Sigmoid colon (tissue), 7 donors: ENCODE results near the gene FCN3. TPM values are rescaled to one million over a fixed set of nuclear protein-coding genes. Genes with fewer than 3 reads are reported as not detected.

Experiments
- DNase-seq: peaks from one replicate; pipeline ENCODE4 v3.0.0-alpha.2; 2019
- H3K27ac ChIP-seq, 4 donors: fragments of 200-600 bp; sonication (generic); one replicate each; pipeline ENCODE4 v1.5.1; 2016 to 2019; ENCODE audit warnings: mild to moderate bottlenecking in 1 of 4
- H3K27me3 ChIP-seq, 3 donors: fragments of 200-600 bp; sonication (generic); one replicate each; pipeline ENCODE4 v1.5.1; 2019; ENCODE audit warnings: mild to moderate bottlenecking in 1 of 3
- H3K36me3 ChIP-seq, 4 donors: fragments of 200-600 bp; sonication (generic); one replicate each; pipeline ENCODE4 v1.5.1; 2016 to 2019
- H3K4me1 ChIP-seq, 4 donors: fragments of 200-600 bp; sonication (generic); one replicate each; pipeline ENCODE4 v1.5.1; 2017 to 2019
- H3K4me3 ChIP-seq, 4 donors: fragments of 200-600 bp; sonication (generic); one replicate each; pipeline ENCODE4 v1.5.1; 2017 to 2019; ENCODE audit warnings: mild to moderate bottlenecking in 2 of 4, moderate library complexity in 1 of 4
- H3K9me3 ChIP-seq, 4 donors: fragments of 200-600 bp in 3 of 4; sonication (generic) in 3 of 4; one replicate each; pipeline versions ENCODE4 v1.5.1 to v1.6.1; 2013 to 2019
- CTCF ChIP-seq, 4 experiments: fragments of 450-650 bp in 3 of 4; fragments of 200-600 bp in 1 of 4; IDR thresholded peaks; one replicate each; pipeline ENCODE4 v1.5.1; 2016 to 2019; ENCODE audit warnings: antibody characterized with exemption in 4 of 4, mild to moderate bottlenecking in 3 of 4, moderate library complexity in 2 of 4
- EP300 ChIP-seq, 4 donors: sonication (generic); formaldehyde crosslinking; IDR thresholded peaks; one replicate each; pipeline ENCODE4 v1.6.1; 2017; ENCODE audit warnings: antibody characterized with exemption in 4 of 4
- POLR2A ChIP-seq, 2 donors: fragments of 450-650 bp; IDR thresholded peaks; one replicate each; pipeline ENCODE4 v1.6.1; 2016; ENCODE audit warnings: antibody characterized with exemption in 2 of 2, mild to moderate bottlenecking in 2 of 2, moderate library complexity in 2 of 2
- POLR2AphosphoS5 ChIP-seq, 4 donors: sonication (generic); formaldehyde crosslinking; IDR thresholded peaks; one replicate each; pipeline ENCODE4 v1.6.1; 2017; ENCODE audit warnings: antibody characterized with exemption in 4 of 4
- WGBS, 2 donors: extraction: QIAGEN DNeasy Blood & Tissue Kit; methylation state at CpG; one replicate each; pipeline ENCODE4 v1.1.7; 2013; 5-methylcytosine and 5-hydroxymethylcytosine counted together
- intact Hi-C: fragments of 100-400 bp; cut with DNase I; formaldehyde crosslinking; loops from one replicate; pipeline ENCODE4 v1.15.1; 2023
- polyA plus RNA-seq, 3 donors: library from polyadenylated mRNA; stranded (reverse); fragments of 200-250 nt; gene quantifications; one replicate each; pipeline ENCODE4 v1.2.3, GENCODE V29; 2013
- total RNA-seq, 4 donors: library from RNA; depleted of rRNA; stranded (reverse); fragments of >200 nt; gene quantifications; one replicate each; pipeline ENCODE4 v1.1.0, GENCODE V29; 2016
- donor health status: healthy with polysubstance abuse.
- donor health status: Bipolar disorder and iron deficiency.
- donor health status: healthy.

The FCN3 gene
- total and polyA plus RNA-seq, 7 donors: 0.49 to 4.6 (median 2.5) TPM

GRCh38 chr1:27349784-27350662 is 24.6 kb downstream of the FCN3 start:
- no peak for DNase-seq
- no peak for TF ChIP-seq CTCF (IDR thresholded peaks at IDR 0.05)
- peak in 2 of 4 donors; percentile 17 to 52 for TF ChIP-seq POLR2AphosphoS5 (IDR thresholded peaks at IDR 0.05)
- TF ChIP-seq POLR2A (IDR thresholded peaks at IDR 0.05): no peak
- TF ChIP-seq EP300 (IDR thresholded peaks at IDR 0.05): no peak
- Histone ChIP-seq H3K36me3 (peaks cover 0 to 17% (median 7%) of the 10 kb centered on the region in 4 donors), H3K27me3 (peaks cover 16 to 46% (median 32%) of the 10 kb centered on the region in 3 donors), H3K27ac (peak overlapping the region in 1 of 4 donors; percentile 39), H3K4me1 (peaks cover 0 to 26% (median 25%) of the 10 kb centered on the region in 4 donors), H3K9me3 (no peaks in the 10 kb centered on the region), H3K4me3 (peak overlapping the region; percentile 29 to 50 (median 44))
- WGBS, 2 donors: 25 to 58% methylated on average over 84 of the region's 84 CpGs
- intact Hi-C loops: no loop called here

GRCh38 chr1:27348861-27349783 is 25.5 kb downstream of the FCN3 start:
- intact Hi-C loops: no loop called here
- no peak for DNase-seq
- 15 to 36% methylated on average over 51 of the region's 51 CpGs for WGBS, 2 donors

GRCh38 chr1:27346991-27347624 is 27.5 kb downstream of the FCN3 start:
- TF ChIP-seq POLR2A (IDR thresholded peaks at IDR 0.05): no peak
- TF ChIP-seq POLR2AphosphoS5 (IDR thresholded peaks at IDR 0.05): no peak
- no peak for TF ChIP-seq CTCF (IDR thresholded peaks at IDR 0.05)
- TF ChIP-seq EP300 (IDR thresholded peaks at IDR 0.05): no peak
- DNase-seq: no peak
- H3K4me3 ChIP-seq: no peak overlapping the region
- WGBS, 2 donors: 83 to 89% methylated on average over 14 of the region's 14 CpGs
- peaks cover 0 to 26% (median 25%) of the 10 kb centered on the region in 4 donors for H3K4me1 ChIP-seq
- no peaks in the 10 kb centered on the region for H3K36me3 ChIP-seq
- H3K9me3 ChIP-seq: no peaks in the 10 kb centered on the region
- no peak overlapping the region for H3K27ac ChIP-seq
- intact Hi-C loops: no loop called here
- peaks cover 16 to 46% (median 32%) of the 10 kb centered on the region in 3 donors for H3K27me3 ChIP-seq

More at GRCh38 chr1:27348861-27349783, 25.5 kb downstream of the FCN3 start:
- Histone ChIP-seq H3K27me3 (peaks cover 16 to 46% (median 32%) of the 10 kb centered on the region in 3 donors), H3K36me3 (peaks cover 0 to 10% (median 3%) of the 10 kb centered on the region in 4 donors), H3K9me3 (no peaks in the 10 kb centered on the region), H3K4me3 (peak overlapping the region; percentile 29 to 50 (median 44)), H3K27ac (no peak overlapping the region), H3K4me1 (peaks cover 0 to 26% (median 25%) of the 10 kb centered on the region in 4 donors)
- TF ChIP-seq CTCF (IDR thresholded peaks at IDR 0.05) (no peak), POLR2AphosphoS5 (IDR thresholded peaks at IDR 0.05) (peak in 1 of 4 donors; percentile 15), POLR2A (IDR thresholded peaks at IDR 0.05) (no peak), EP300 (IDR thresholded peaks at IDR 0.05) (no peak)

GRCh38 chr1:27346357-27346756 is 28.3 kb downstream of the FCN3 start:
- no peak overlapping the region for H3K27ac ChIP-seq
- TF ChIP-seq POLR2A (IDR thresholded peaks at IDR 0.05) (no peak), POLR2AphosphoS5 (IDR thresholded peaks at IDR 0.05) (no peak), EP300 (IDR thresholded peaks at IDR 0.05) (no peak), CTCF (IDR thresholded peaks at IDR 0.05) (no peak)
- DNase-seq: no peak
- intact Hi-C loops: no loop called here
- H3K36me3 ChIP-seq: no peaks in the 10 kb centered on the region
- H3K27me3 ChIP-seq: peaks cover 16 to 45% (median 32%) of the 10 kb centered on the region in 3 donors
- peaks cover 0 to 25% (median 24%) of the 10 kb centered on the region in 4 donors for H3K4me1 ChIP-seq
- H3K4me3 ChIP-seq: no peak overlapping the region
- no peaks in the 10 kb centered on the region for H3K9me3 ChIP-seq
- WGBS, 2 donors: 94 to 95% methylated on average over 8 of the region's 8 CpGs
